Metanephros (tissue), 2 donors: ENCODE data around the gene RXFP1. TPM values are rescaled to one million over a fixed set of nuclear protein-coding genes. Genes with fewer than 3 reads are reported as not detected.

Source experiments
- small RNA-seq: library from RNA; depleted of rRNA; stranded (forward); fragments of <200 nt; gene quantifications from one replicate; pipeline ENCODE3, GENCODE V24; 2014; ENCODE audit warnings: low replicate concordance
- total RNA-seq: library from RNA; depleted of rRNA; stranded (reverse); fragments of >200 nt; gene quantifications from one replicate; pipeline ENCODE4 v1.2.3, GENCODE V29; 2014

The RXFP1 gene
- total RNA-seq = 0.58 TPM

GRCh38 chr4:158521484-158522088, at the start of gene RXFP1:
Gene RXFP1, plus strand, starts transcription at chr4:158521882. Its CDS starts 95 bp downstream, at chr4:158521977.

GRCh38 chr4:158671665-158671914, 149.9 kb downstream of the RXFP1 start, which contains the start of gene C4orf46:
Gene C4orf46, minus strand, starts transcription at chr4:158671887. Its CDS starts 86 bp downstream, at chr4:158671801.

GRCh38 chr4:158671915-158672806, 150.5 kb downstream of the RXFP1 start, which contains the start of gene ETFDH:
Gene ETFDH, plus strand, starts transcription at chr4:158672296. Its CDS starts 161 bp downstream, at chr4:158672457.

Small RNA genes lying within 50 kb of the gene (small RNA-seq; reads per million reads assigned to genes)
- gene RF00012 = not detected

Other genes starting within 250 kb of the RXFP1 start
- gene C4orf46, start 150.0 kb downstream of the RXFP1 start, total RNA-seq = 27.3 TPM
- gene ETFDH, start 150.4 kb downstream of the RXFP1 start, total RNA-seq = 33.1 TPM
- 30.1 TPM for gene PPID, start 201.5 kb downstream of the RXFP1 start, total RNA-seq
- 115 TPM for gene FNIP2, start 247.1 kb downstream of the RXFP1 start, total RNA-seq